Activated gamma-delta T cell (primary cell): ENCODE data around the gene URM1.
"Not testable (repeated sequence)": the region's sequence is repeated elsewhere in the genome, so short reads cannot be mapped to it uniquely, and the experiment has no call there.

Experiments used
- DNase-seq: peaks from one replicate; lab custom pipeline; 2025; lab: John Stamatoyannopoulos, UW

The URM1 gene

DNA sequence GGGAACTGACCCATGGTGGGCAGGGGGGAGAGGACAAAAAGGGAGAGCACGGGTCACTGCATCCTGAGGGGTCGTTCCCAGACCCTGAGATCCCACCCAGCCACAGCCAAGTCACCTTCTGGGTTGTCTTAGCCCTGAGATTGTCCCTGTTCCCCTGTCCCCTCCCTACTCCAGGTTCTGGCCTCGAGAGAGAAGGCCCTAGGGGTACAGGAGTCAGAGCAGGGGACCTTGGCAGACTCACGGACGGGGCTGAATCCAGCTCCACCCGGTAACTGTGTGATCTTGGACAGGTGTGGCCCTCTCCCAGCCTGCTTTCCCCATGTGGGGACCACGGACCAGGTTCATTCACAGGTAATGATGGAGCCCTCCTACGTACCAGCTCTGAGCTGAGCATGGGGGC is 38.3 kb downstream of the URM1 start:
- DNase-seq, result no peak

DNA sequence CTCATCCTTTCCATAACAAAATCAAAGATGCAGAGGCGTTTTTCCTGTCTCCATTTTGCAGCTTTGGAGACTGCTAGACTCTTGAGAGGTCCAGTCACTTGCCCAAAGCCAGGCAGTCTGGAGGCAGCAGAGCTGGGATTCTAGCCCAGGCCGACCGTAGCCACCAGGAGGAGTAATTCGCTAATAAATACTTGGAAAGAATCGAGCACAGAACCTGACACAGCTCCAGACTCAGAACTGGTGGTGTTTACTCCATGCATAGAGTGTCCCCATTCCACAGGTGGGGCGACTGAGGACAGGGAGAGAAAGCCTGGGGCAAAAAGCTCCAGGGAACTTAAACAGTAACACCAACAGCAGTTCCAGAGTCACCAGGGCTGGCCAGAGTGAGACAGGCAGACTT is 38.8 kb downstream of the URM1 start:
- no peak for DNase-seq

DNA sequence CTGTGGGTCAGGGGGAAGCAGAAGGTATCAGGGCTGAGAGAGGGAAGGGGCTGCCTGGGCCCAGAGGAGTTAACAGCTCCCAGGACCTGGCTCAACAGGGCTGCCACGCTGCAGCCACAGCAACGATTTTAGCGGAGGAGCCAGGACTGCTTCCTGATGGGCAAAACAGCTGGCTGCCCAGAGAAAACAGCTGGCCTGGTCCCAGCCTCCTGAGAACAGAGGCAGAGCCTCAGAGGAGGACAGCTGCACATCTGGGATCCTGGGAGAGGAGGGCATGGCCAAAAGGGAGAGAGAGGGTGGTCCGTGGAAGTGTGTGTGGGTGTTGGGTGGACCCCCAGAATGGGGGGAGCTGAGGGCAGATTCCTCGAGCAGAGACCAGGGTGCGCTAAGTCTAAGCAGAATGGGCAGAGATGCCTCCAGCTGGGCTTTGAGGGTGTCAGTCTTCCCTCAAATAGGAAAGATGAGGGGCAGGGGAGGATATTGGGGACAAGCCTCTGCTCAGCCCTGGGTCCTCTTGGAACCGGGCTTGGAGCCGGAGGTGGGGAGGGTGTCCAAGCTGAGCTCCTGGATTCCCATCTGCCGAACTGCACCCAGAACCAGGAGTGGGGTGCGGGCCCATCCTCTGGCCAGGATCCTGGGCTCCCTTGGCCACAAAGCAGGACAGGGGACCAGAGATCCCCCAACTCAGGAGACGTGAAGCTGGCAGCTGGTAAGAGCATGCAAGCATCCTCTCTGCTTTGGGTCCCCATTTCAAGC is 40.4 kb downstream of the URM1 start:
- DNase-seq, result no peak

DNA sequence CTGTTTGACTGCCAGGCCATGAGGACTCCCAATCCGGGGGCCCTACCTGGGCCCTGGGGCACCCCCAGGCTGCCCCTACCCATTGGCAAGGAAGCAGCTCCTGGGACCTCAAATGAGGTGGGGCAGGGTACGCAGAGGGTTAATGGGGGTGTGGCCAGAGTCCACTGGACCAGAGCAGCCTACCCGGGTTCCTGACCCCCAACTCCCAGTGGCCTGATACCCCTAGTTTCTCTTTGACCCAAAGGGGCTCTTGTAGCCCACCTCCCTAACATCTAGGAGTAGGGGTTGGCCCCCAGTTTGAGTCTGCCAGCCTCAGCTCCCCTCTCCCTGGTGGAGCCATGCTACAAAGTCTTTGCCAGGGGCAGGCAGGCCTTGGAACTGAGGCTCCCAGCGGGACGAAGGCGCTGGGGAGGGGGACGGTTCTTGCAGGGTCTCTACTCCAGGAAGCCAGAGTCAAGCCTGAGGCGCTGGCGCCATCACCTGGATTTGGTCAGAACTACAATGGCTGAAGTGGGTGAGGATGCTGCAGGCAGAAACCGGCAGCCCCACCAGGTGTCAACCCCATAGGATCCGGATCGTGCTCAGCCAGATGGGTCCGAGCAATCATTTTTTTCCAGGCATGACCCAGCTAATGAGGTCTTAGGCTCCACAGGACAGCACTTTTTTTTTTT is 41.1 kb downstream of the URM1 start:
- DNase-seq, result no peak

DNA sequence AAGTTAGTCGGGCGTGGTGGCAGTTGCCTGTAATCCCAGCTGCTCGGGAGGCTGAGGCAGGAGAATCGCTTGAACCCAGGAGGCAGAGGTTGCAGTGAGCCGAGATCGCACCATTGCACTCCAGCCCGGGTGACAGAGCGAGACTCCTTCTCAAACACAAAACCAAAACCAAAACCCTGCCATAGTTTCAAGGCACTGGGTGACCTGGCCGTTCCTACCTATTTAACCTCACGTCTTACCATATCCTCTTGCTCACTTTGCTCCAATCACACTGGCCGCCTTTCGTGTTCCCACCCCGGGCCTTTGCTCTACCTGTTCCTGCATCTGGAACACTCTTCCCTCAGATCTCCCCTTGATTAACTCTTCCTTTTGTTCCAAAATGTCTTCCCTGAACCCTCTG is 42.6 kb downstream of the URM1 start:
- not testable (repeated sequence) for DNase-seq

DNA sequence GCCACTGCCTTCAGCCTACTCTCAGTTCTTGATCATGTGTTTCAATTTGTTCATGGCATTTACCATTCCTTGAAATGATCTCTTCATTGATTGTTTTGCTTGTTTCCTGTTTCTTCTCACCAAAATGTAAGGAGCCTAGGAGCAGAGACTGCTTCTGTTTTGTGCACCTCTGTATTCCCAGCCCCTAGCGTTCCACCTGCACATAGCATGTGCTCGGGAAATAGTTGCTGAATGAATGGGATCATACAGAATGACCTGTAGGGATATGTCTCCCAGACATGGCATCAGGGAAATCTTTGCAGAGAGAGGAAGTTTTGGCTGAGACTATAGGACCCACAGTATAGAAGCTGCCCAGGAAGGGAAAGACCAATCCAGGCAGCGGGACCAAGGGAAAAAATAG is 43.3 kb downstream of the URM1 start:
- DNase-seq, result no peak

DNA sequence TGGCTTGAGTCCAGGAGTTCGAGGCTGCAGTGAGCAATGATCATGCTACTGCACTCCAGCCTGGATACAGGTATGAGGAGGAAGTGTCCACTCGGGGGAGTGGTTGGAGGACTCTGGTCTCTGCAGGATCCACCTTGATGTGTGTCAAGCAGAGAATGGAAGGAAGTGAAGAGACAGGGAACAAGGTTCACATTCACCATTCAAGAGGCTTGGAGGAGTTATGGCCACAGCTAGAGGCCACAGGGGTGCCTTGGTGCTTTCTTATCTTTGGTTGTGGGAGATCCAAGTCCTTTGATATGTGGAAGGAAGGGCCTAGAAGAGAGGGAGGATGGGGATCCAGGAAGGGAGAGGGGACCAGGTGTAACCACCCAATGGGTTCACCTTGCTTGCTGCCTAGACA is 44.1 kb downstream of the URM1 start:
- no peak for DNase-seq

DNA sequence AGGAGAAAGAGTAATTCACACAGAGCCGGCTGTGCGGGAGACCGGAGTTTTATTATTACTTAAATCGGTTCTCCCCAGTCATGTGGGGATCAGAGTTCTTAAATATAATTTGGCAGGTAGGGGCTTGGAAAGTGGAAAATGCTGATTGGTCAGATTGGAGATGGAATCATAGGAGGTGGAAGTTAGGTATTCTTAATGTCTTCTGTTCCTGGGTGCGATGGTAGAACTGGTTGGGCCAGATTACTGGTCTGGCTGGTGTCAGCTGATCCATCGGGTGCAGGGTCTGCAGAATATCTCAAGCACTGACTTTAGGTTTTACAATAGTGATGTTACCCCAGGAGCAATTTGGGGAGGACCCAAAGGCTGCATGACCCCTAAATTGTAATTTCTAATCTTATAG is 44.8 kb downstream of the URM1 start:
- no peak for DNase-seq

DNA sequence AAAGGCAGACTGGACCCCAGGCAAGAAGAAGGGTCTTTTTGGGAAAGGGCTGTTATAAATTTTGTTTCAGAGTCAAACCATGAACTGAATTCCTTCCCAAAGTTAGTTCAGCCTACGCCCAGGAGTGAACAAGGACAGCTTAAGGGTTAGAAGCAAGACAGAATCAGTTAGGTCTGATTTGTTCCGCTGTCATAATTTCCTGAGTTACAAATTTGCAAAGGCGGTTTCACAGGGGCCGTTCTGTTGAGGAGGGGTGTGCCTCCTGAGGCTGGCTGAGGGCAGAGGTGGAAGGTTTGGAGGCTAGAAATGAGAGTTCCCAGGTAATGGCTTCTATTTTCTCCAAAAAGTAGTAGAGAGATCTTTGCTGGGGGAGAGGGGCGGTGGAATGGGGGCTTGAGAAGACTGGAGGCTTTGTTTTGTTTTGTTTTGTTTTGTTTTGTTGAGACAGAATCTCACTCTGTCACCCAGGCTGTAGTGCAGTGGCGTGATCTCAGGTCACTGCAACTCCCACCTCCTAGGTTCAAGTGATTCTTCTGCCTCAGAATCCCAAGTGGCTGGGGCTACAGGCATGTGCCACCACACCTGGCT is 45.4 kb downstream of the URM1 start:
- DNase-seq, result no peak

DNA sequence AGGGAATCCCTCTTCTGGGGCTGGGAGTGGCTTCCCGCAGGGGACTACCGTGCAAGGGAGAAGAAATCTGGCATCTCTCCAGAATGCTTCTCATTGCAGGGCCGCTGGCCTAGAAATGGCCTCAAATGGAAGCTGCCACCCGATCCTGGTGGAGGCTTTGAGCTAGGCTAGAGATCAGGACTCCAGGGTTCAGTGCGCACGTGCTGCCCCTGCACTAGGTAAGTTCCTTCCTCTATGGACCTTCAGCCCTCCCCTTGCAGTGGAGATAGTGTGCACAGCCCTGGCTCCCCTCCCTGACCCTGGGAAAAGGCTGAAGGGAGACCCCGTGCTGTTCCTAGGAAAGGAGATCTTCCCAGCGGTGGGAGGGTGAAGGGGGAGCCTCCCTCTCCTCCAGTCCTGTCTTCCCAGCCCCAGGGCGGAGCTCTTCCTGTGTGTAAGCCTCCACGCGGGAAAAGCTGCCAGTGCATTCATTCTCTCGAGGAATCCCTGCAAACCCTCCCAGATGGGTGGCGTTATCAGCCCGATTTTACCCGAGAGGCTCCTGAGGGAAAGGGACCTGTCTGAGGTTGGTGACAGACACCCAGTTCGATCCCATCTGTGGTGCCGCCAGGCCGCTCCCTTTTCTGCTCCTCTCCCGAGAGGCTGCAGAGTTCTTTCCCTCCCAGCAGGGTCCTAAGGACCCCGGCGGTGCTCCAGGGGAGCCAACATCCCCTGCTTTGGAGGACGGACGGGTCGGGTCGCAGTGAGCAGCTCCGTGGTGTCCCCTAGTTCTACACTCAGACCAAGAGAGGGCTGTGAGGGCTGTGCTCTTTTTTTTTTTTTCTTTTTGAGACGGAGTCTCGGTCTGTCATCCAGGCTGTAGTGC is 48.1 kb downstream of the URM1 start:
- no peak for DNase-seq

DNA sequence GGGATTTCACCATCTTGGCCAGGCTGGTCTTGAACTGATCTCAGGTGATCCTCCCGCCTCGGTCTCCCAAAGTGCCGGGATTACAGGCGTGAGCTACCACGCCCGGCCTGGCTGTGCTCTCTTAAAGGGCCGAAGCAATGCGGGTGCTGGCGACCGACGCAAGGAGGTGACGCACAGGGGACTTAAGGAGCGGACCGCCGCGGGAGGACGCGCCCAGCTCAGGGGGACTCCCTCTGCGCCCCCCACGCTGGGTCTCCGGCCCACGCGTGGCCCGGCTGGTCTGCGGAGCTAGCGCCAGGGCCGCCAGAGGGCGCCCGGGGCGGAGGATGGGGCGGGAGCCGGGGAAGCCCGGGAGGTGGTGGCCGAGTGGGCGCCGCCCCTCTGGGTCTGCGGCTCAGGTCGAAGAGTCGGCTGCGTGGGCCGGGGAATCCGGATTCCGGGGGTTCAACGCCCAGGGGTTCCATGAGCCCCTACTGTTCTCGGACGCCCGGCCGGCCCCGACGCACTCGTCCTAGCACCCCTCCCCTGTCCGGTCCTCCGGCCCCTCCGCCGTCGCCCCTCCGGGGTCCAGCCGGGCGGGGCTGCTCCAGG is 49.0 kb downstream of the URM1 start:
- peak; percentile 53 for DNase-seq

DNA sequence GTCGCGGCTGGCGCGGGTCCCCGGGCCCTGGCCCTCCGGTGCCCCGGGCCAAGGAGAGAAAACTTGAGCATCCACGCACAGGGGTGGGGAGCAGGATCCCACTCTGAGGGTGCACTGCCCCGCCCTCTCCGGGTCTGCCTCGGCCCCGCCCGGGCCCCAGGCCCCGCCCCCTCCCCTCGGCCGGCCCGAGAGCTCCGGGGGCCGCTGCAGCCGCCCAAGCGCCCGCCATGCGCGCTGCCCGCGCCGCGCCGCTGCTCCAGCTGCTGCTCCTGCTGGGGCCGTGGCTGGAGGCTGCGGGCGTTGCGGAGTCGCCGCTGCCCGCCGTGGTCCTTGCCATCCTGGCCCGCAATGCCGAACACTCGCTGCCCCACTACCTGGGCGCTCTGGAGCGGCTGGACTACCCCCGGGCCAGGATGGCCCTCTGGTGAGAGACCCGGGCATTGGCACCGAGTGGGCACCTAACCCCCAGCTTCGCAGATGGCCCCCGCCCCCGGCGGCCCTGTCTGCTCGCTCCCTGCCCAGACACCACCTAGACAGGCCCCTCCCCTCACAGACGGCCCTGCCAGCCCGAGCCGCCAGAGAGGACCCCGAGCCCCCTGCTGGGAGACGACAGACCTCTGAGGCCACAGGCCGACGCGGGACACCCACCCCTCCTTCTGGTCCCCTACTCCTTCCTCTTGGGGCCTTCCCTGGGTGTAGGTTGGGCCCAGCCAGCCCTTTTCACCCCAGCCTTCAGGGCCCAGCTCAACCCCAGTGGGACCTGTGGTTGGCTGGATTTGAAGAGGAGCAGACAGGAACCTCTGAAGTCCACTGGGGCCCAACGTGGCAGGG is 49.7 kb downstream of the URM1 start, which contains the start of gene CERCAM:
TSS of gene CERCAM (plus strand) at position 207 of the 831 bp plus-strand sequence. CDS start at position 228, 21 bp downstream.
- peak; percentile 43 for DNase-seq

DNA sequence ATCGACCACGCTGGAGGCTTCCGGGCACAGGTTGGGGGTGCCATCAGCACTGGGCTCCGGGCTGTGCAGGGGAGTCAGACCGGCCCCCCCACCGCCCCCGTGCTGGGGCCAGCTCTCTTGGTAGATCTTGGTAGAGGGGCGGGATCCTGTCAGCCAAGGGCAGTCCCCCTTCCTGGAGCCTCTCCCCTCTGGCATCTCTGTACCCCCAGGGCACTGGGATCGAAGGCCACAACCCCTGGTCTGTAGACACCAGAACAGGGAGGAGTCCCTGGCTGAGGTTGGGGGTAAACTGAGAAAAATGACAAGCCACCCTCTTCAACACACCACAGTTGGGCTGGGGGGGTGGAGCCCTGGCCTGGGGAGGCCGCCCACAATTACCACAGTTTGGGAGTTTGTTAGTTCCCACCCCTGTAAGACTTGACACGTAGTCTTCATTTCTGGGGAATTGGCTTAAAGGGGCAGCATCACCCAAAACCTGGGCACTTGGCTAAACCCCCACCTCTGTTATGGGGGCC is 50.4 kb downstream of the URM1 start:
- no peak for DNase-seq

DNA sequence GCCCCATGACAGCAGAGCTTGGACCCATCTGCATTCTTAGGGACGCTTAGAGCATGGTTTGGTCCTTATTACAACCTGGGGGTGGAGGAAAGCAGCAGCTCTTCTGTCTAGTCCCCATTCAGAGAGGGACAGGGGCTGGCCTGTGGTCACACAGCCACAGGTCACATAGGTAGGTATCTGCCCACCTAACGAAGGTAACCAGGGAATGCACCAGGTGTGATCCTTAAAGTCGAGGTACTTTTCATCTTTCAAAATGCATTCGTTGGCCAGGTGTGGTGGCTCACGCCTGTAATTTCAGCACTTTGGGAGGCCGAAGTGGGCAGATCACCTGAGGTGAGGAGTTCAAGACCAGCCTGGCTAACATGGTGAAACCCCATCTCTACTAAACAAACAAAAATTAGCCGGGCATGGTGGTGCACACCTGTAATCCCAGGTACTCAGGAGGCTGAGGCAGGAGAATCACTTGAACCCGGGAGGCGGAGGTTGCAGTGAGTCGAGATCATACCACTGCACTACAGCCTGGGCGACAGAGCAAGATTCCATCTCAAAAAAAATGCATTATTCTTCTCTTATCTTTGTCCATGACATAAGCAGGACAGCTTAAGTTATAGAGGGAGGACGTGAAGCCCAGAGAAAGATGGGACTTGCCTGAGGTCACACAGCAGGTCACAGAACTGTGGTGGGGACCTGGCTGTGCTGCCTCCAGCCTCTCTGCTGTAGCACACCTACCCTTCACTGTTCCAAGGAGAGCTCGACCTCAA is 51.0 kb downstream of the URM1 start:
- not testable (repeated sequence) for DNase-seq

DNA sequence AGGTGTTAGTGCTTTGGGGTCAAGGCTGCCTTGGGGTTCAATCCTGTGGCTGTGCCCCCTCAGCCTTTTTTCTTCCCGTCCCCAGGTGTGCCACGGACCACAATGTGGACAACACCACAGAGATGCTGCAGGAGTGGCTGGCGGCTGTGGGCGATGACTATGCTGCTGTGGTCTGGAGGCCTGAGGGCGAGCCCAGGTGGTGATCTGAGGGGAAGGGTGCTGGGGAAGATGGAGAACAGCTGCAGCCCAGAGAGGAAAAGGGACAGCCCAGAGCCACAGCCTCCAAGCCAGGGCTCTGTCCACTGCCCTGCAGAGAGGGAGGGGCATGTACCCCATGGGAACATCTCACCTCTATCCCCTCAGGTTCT is 51.6 kb downstream of the URM1 start:
- no peak for DNase-seq

DNA sequence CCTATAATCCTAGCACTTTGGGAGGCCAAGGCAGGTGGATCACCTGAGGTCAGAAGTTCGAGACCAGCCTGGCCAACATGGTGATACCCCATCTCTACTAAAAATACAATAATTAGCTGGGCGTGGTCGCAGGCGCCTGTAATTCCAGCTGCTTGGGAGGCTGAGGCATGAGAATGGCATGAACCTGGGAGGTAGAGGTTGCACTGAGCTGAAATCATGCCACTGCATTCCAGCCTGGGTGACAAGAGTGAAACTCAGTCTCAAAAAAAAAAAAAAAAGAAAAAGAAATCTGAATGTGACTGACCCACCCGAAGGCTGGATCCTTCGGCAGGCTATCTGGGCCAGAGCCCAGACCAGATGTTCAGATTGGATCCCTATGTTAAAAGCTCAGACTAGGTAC is 52.2 kb downstream of the URM1 start:
- not testable (repeated sequence) for DNase-seq

DNA sequence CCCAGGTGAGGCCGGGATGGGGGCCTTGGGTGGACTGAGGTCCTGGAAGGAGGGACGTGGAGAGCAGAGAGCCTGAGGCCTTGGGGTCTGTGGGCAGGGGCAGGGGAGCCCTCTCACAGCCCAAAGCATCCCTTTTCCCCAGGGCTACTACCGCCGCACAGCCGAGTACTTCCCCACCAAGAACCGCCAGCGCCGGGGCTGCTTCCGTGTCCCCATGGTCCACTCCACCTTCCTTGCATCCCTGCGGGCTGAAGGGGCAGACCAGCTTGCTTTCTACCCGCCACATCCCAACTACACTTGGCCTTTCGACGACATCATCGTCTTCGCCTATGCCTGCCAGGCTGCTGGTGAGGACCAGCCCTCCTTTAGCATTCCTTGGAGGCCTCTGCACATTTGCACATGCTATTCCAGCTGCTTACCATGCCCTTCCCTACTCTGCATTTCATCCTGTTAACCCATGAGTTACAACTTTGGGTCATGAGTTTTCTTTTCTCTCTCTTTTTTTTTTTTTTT is 53.1 kb downstream of the URM1 start:
- no peak for DNase-seq

DNA sequence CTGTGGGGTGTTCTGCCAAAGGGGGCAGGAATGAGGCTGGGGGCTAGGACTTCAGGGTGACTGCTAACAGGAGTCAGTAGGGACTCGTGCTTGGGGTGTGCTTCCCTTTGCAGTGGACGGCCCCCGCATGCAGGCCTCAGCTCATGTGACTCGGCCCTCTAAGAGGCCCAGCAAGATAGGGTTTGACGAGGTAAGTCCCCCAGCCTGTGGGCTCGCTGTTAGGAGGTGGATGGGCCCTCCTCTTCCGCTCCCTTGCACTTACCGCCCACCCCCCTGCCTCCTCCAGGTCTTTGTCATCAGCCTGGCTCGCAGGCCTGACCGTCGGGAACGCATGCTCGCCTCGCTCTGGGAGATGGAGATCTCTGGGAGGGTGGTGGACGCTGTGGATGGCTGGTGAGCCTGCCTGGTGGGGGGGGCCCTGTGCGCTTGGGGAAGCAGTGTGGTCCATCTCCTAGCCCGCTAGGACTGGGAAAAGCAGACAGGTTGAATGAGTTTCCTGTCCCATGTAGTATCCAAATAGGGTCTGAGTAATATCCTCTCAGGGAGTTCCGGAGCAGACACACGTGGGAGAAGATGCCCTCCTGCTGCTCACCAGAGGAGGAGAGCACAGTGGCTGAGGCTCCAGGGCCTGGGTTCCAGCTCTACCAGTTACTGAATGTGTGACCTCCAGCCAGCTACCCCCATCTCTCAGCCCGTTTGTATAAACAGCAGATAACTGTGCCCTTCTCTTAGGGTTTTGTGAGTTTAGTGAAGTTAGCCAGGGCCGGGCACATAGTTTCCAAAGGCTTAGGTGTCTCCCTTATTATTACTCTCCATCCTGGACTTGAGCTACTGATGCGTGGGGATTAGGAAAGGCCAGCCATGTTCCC is 57.7 kb downstream of the URM1 start:
- no peak for DNase-seq
